GM18511 (cell line): Measurements from ENCODE around the gene CCL5.

ENCODE experiments used
- ATAC-seq: cut with Tn5 transposase; IDR thresholded peaks from one replicate; pipeline ENCODE4 v1.9.1; 2021; ENCODE audit warnings: mild to moderate bottlenecking, moderate library complexity; ENCODE audit not compliant: unreplicated experiment

The CCL5 gene

GRCh38 chr17:35879773-35880654, at the start of gene CCL5:
Gene CCL5 (minus strand): TSS chr17:35880360.
- peak; percentile 90 for ATAC-seq

GRCh38 chr17:35927714-35928113, 47.6 kb upstream of the CCL5 start:
- ATAC-seq: no peak

- no peak for ATAC-seq
These were observed 43.5 kb upstream of the CCL5 start for GRCh38 chr17:35923609-35924114.

GRCh38 chr17:35920229-35920628, 40.1 kb upstream of the CCL5 start:
- no peak for ATAC-seq

- no peak for ATAC-seq
These were observed 38.5 kb upstream of the CCL5 start for GRCh38 chr17:35918665-35919064.

- no peak for ATAC-seq
These were observed 37.5 kb upstream of the CCL5 start for GRCh38 chr17:35917519-35918213.

GRCh38 chr17:35915153-35915964, 35.2 kb upstream of the CCL5 start:
- no peak for ATAC-seq

GRCh38 chr17:35914354-35914753, 34.2 kb upstream of the CCL5 start:
- ATAC-seq: no peak

GRCh38 chr17:35913609-35914008, 33.4 kb upstream of the CCL5 start:
- no peak for ATAC-seq

GRCh38 chr17:35912942-35913341, 32.8 kb upstream of the CCL5 start:
- no peak for ATAC-seq

GRCh38 chr17:35912339-35912912, 32.3 kb upstream of the CCL5 start:
- no peak for ATAC-seq

GRCh38 chr17:35909408-35909807, 29.2 kb upstream of the CCL5 start:
- no peak for ATAC-seq

GRCh38 chr17:35907691-35908090, 27.5 kb upstream of the CCL5 start:
- no peak for ATAC-seq

- no peak for ATAC-seq
These were observed 26.9 kb upstream of the CCL5 start for GRCh38 chr17:35906926-35907637.

- no peak for ATAC-seq
These were observed 26.2 kb upstream of the CCL5 start for GRCh38 chr17:35906191-35906925.

- ATAC-seq: no peak
These were observed 23.3 kb upstream of the CCL5 start for GRCh38 chr17:35903451-35903850.

- ATAC-seq: no peak
These were observed 21.5 kb upstream of the CCL5 start for GRCh38 chr17:35901631-35902175.

GRCh38 chr17:35900708-35901480, 20.7 kb upstream of the CCL5 start:
- ATAC-seq: no peak
